Measurements from ENCODE around the gene PDE6H. TPM values are rescaled to one million over a fixed set of nuclear protein-coding genes. Genes with fewer than 3 reads are reported as not detected.
A peak's percentile ranks its signal among the peaks of the same experiment; 100 is the strongest.

PDE6H gene
- total RNA-seq, 2 donors from 2014 or later: not detected

GRCh38 chr12:14936224-14936861, 36.5 kb upstream of the PDE6H start:
- no peaks in the 10 kb centered on the region for H3K27me3 ChIP-seq (replicated peaks; ENCODE audit: insufficient read depth)
- no peaks in the 10 kb centered on the region for H3K4me1 ChIP-seq (replicated peaks)
- no peak for DNase-seq (ENCODE audit: low spot score)
- WGBS: 94% methylated on average over 6 of the region's 6 CpGs
- H3K27ac ChIP-seq: peak overlapping the region in 1 of 2 donors; percentile 57
- H3K36me3 ChIP-seq: no peaks in the 10 kb centered on the region
- H3K4me3 ChIP-seq: no peak overlapping the region
- no peaks in the 10 kb centered on the region for H3K9me3 ChIP-seq
- intact Hi-C loops (cut with DNase I): no loop called here
- TF ChIP-seq, protein P1, sequence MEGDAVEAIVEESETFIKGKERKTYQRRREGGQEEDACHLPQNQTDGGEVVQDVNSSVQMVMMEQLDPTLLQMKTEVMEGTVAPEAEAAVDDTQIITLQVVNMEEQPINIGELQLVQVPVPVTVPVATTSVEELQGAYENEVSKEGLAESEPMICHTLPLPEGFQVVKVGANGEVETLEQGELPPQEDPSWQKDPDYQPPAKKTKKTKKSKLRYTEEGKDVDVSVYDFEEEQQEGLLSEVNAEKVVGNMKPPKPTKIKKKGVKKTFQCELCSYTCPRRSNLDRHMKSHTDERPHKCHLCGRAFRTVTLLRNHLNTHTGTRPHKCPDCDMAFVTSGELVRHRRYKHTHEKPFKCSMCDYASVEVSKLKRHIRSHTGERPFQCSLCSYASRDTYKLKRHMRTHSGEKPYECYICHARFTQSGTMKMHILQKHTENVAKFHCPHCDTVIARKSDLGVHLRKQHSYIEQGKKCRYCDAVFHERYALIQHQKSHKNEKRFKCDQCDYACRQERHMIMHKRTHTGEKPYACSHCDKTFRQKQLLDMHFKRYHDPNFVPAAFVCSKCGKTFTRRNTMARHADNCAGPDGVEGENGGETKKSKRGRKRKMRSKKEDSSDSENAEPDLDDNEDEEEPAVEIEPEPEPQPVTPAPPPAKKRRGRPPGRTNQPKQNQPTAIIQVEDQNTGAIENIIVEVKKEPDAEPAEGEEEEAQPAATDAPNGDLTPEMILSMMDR (IDR thresholded peaks at IDR 0.05): no peak
- TF ChIP-seq POLR2AphosphoS5 (IDR thresholded peaks at IDR 0.05): no peak
- no peak for TF ChIP-seq POLR2A (IDR thresholded peaks at IDR 0.05)

GRCh38 chr12:14937014-14937413, 35.8 kb upstream of the PDE6H start:
- TF ChIP-seq POLR2A (IDR thresholded peaks at IDR 0.05): no peak
- no peak for TF ChIP-seq POLR2AphosphoS5 (IDR thresholded peaks at IDR 0.05)
- TF ChIP-seq, protein P1 (IDR thresholded peaks at IDR 0.05): no peak
- no peak for DNase-seq (ENCODE audit: low spot score)

GRCh38 chr12:14937689-14938088, 35.2 kb upstream of the PDE6H start:
- Histone ChIP-seq H3K4me3 (no peak overlapping the region), H3K9me3 (no peaks in the 10 kb centered on the region), H3K36me3 (no peaks in the 10 kb centered on the region), H3K27ac (no peak overlapping the region), H3K27me3 (replicated peaks; ENCODE audit: insufficient read depth) (no peaks in the 10 kb centered on the region), H3K4me1 (replicated peaks) (no peaks in the 10 kb centered on the region)
- TF ChIP-seq POLR2A (IDR thresholded peaks at IDR 0.05): no peak
- no peak for TF ChIP-seq POLR2AphosphoS5 (IDR thresholded peaks at IDR 0.05)
- TF ChIP-seq, protein P1 (IDR thresholded peaks at IDR 0.05): no peak
- no peak for DNase-seq (ENCODE audit: low spot score)
- intact Hi-C loops (cut with DNase I): no loop called here
- WGBS: 88% methylated on average over 1 of the region's 1 CpG

More at GRCh38 chr12:14937014-14937413, 35.8 kb upstream of the PDE6H start:
- H3K27me3 ChIP-seq (replicated peaks; ENCODE audit: insufficient read depth): no peaks in the 10 kb centered on the region
- no peaks in the 10 kb centered on the region for H3K4me1 ChIP-seq (replicated peaks)
- 90% methylated on average over 3 of the region's 3 CpGs for WGBS
- no peak overlapping the region for H3K27ac ChIP-seq
- no peak overlapping the region for H3K4me3 ChIP-seq
- no peaks in the 10 kb centered on the region for H3K36me3 ChIP-seq
- H3K9me3 ChIP-seq: no peaks in the 10 kb centered on the region
- intact Hi-C loops (cut with DNase I): no loop called here

- H3K27ac ChIP-seq: no peak within 1 kb of the TSS
- 95% methylated on average over 3 of the region's 3 CpGs for WGBS
- intact Hi-C loops (cut with DNase I): no loop called here
- no peaks in the 10 kb centered on the region for H3K4me1 ChIP-seq (replicated peaks)
- no peak within 1 kb of the TSS for H3K4me3 ChIP-seq
- H3K36me3 ChIP-seq: no peaks in the 10 kb centered on the region
- H3K9me3 ChIP-seq: no peaks in the 10 kb centered on the region
- no peak for TF ChIP-seq POLR2AphosphoS5 (IDR thresholded peaks at IDR 0.05)
- TF ChIP-seq POLR2A (IDR thresholded peaks at IDR 0.05): no peak
- TF ChIP-seq, protein P1 (IDR thresholded peaks at IDR 0.05): no peak
- no peaks in the 10 kb centered on the region for H3K27me3 ChIP-seq (replicated peaks; ENCODE audit: insufficient read depth)
- no peak for DNase-seq (ENCODE audit: low spot score)
Measured at GRCh38 chr12:14938301-14938700, 34.5 kb upstream of the PDE6H start, which contains the start of gene ERP27. Gene ERP27 (minus strand): TSS chr12:14938537. CDS start chr12:14938508, 29 bp downstream.

- TF ChIP-seq POLR2A (IDR thresholded peaks at IDR 0.05): no peak
- TF ChIP-seq, protein P1 (IDR thresholded peaks at IDR 0.05): no peak
- TF ChIP-seq POLR2AphosphoS5 (IDR thresholded peaks at IDR 0.05): no peak
- no peak overlapping the region for H3K27ac ChIP-seq
- 97% methylated on average over 2 of the region's 2 CpGs for WGBS
- no peaks in the 10 kb centered on the region for H3K36me3 ChIP-seq
- H3K4me3 ChIP-seq: no peak overlapping the region
- H3K27me3 ChIP-seq (replicated peaks; ENCODE audit: insufficient read depth): no peaks in the 10 kb centered on the region
- no peaks in the 10 kb centered on the region for H3K9me3 ChIP-seq
- no peaks in the 10 kb centered on the region for H3K4me1 ChIP-seq (replicated peaks)
- intact Hi-C loops (cut with DNase I): no loop called here
- DNase-seq (ENCODE audit: low spot score): no peak
Measured at GRCh38 chr12:14941369-14941768, 31.5 kb upstream of the PDE6H start.

Data from prostate gland (tissue), 2 donors.